Hepatic stellate cell (primary cell): ENCODE results near the gene AGL.
A peak's percentile ranks its signal among the peaks of the same experiment; 100 is the strongest.
"Not testable (repeated sequence)": the region's sequence is repeated elsewhere in the genome, so short reads cannot be mapped to it uniquely, and the experiment has no call there.

Experiments used
- DNase-seq: peaks from one replicate; pipeline ENCODE4 v3.0.0; 2011; ENCODE audit warnings: low spot score

AGL gene

DNA sequence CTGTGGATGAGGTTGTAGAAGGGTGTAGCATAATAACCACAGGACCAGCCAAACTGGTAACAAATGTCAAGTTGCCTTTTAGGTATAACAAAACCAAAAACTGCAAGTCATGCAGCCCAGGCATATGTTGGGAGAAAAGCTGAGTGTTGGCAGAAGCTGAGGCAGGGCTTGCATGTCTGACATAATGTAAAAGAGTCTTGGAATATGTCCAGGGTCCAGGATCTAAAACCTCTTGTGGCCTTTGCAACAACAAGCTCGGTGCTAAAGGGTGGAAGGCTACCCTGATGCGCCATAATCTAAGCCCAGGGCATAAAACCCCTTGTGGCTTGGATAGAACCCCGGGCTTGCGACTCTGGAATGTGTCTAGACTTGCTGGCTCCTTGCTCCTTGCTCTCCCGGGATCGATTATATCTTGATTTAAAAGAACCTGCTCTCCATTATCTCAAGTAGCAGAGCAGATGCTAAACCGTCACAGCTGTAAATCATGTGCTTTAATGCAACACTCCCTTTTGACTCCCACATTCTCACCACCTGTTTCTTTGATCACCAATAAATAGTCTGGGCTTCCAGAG is 93.1 kb downstream of the AGL start:
- no peak for DNase-seq

DNA sequence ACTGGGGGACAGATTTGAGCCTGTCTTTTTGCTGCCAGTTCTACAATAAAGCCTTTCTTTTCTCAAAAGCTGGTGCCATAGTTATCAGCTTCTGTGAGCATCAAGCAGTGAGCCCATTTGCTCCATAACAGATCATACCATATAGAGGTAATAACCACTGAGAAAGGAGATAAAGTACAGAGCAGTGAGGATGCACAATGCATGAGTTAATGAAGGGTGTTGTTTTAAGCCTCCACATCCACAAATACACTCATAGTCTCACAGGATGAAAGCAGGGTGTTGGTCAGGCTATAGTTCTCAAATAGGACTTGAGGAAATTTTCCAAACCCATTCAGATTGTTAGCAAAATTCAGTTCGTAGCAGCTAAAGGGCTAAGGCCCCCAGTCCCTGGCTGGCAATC is 94.0 kb downstream of the AGL start:
- no peak for DNase-seq

DNA sequence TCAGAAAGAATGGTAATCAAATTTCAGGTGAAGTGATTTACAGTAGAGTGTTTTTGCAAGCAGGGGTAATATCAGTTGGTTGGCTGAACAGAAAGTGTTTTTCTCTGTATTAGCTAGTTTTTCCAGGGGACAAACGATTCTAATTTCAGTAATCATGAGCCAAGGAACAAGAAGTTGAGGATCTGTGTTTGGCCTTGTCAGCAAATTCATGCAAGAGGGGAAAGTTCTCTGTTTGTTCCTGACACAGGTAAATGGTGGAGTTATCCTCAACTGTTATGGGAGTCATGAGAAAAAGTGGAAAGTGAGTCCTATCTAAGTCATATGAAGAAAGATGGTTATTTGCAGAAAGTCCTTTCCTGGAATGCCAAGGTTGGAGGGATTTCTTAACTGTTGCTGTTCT is 95.0 kb downstream of the AGL start:
- no peak for DNase-seq

DNA sequence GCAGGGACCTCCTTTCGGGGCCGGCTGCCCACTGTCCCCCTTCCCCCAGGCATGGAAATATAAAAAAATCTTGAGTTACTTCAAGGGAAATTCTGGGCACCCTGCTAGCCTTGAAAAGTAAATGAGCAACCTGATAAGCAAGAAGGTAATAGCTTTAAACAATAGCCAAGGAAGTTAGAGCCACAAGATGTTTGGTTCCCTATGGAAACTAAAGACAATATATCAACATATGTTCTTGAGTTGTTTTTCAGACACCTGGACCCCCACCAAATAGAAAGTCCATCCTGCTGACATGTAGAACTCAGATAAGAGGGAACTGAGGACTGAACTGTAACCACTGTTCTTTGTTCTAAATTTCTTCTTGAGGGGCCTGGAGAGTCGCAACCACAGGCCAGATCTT is 100.3 kb downstream of the AGL start:
- DNase-seq, result no peak

DNA sequence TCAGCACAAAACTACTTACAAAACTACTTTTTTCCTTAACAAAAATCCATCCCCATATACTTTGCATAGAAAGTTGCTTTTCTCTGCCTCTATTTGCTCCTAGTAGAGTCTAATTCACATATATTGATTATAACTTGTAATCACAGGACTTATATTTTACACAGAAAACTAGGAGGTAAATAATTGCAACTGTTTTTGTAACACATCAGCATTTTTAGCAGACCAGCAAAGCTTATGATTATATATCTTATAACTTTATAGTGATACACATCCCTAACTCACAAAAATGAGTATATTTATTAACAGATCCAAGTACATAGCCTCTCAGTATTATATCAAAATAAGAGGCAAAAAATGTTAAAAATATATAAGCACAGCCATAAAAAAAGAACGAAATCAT is 102.4 kb downstream of the AGL start:
- no peak for DNase-seq

GRCh38 chr1:99955375-99955774 is 105.2 kb downstream of the AGL start:
- DNase-seq, result no peak

GRCh38 chr1:99956755-99957154 is 106.6 kb downstream of the AGL start:
- DNase-seq, result peak; percentile 13

DNA sequence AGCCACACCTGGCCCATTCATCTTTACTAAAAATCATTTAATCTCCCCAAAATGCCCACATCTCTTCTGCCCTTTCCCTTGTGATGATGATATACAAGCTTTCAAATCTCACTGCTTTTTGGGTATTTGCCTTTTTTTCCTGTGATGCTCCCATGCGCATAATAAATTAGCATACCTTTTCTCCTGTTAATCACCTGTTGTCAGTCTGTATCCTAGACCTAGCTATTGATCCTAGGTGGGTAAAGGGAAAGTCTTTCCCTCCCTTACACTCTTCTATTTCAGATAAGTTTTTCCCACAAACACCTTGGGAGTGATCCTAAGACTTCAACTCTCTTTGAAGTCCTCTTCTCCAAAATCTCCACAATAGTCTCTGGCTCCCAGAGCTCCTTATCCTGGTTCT is 107.7 kb downstream of the AGL start:
- no peak for DNase-seq

DNA sequence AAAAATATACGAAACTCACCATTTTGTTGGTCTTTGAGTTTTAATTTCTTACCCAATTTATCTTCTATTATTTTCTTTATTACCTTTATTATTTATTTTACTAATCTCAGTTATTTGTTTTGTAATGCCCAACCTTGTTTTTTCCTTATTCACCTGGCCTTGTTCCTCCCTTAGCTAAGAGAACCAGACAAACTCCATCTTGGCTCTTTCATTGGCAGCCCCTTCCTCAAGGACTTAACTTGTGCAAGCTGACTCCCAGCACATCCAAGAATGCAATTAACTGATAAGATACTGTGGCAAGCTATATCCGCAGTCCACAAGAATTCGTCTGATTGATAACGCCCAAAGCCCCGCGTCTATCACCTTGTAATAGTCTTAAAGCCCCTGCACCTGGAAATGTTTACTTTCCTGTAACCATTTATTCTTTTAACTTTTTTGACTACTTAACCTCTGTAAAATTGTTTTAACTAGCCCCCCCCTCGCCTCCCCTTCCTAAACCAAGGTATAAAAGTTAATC is 109.1 kb downstream of the AGL start:
- DNase-seq, result not testable (repeated sequence)

- not testable (repeated sequence) for DNase-seq
Observed at GRCh38 chr1:99960260-99960659, 110.1 kb downstream of the AGL start.

- peak; percentile 36 for DNase-seq
Observed at GRCh38 chr1:99963041-99963795, 113.1 kb downstream of the AGL start.

- DNase-seq, result no peak
Observed at GRCh38 chr1:99964806-99965205, 114.6 kb downstream of the AGL start.

DNA sequence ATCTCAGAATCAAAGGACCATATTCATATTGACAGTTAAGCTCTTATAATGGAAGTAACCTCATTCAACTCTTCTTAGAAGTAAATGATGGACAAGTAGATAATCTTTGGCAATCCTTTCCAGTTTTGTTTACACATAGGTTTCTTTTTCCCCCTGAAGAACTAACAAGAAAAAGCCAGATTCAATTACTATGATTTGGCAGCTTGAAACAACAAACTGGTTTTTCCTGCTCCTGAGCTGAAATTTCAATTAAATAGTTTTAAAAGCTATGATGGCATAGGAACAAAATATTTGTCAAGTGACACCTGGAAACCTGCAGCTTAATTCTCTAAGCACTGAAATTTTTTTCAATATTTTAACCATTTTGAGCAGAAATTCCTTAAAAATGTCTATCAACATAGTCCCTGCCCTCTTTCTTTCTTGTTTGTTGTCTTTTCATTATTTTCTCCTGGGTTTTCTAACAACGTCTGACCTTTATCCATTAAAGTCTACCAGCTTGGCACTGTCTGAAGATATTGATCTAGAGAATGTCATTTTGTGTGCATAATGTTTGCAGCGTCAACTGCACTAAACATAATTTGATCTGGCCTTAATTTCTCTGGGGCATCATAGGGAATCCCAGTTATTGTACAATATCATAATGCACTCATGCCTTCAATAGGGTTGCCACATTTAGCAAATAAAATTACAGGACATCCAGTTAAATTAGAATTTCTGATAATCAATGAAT is 115.7 kb downstream of the AGL start:
- DNase-seq, result no peak

DNA sequence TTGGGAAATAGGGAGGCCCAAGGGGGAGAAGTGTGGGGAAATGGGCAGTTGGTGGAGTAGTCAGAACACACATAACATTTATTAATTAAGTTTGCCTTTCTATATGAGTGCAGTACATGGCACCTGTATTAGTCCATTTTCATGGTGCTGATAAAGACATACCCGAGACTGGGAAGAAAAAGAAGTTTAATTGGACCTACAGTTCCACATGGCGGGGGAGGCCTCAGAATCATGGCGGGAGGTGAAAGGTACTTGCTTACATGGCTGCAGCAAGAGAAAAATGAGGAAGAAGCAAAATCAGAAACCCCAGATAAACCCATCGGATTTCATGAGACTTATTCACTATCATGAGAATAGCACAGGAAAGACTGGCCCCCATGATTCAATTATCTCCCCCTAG is 118.1 kb downstream of the AGL start:
- no peak for DNase-seq

DNA sequence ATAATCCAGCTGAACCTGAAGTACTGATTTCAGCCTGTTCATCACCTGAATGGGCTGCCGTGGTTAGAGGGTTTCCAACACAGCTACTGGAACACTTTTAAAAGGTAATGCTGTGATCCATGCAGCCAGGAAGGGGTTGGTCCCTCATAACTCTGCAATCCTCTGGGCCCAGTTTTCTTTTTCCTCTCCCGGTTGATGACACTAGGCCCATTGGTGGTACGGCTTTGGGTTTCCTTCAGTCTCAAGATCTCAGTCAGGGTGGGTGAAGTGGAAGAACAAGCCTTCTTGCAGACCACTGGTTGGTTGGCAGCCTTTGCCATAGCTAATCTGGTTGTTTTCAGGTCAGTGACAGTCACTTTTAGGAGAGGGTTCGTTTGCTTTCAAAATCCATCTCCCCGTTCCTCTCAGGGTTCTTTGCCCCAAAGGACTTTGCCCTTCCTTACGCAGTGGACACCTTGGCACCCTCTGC is 119.1 kb downstream of the AGL start:
- no peak for DNase-seq

GRCh38 chr1:99969729-99970621 is 119.8 kb downstream of the AGL start, which contains the start of gene SLC35A3:
SLC35A3 (plus strand) TSS chr1:99969996; CDS start chr1:99993555, 23,559 bp downstream.
- DNase-seq, result peak; percentile 83

GRCh38 chr1:99970713-99971255 is 120.6 kb downstream of the AGL start:
- DNase-seq, result peak; percentile 4

DNA sequence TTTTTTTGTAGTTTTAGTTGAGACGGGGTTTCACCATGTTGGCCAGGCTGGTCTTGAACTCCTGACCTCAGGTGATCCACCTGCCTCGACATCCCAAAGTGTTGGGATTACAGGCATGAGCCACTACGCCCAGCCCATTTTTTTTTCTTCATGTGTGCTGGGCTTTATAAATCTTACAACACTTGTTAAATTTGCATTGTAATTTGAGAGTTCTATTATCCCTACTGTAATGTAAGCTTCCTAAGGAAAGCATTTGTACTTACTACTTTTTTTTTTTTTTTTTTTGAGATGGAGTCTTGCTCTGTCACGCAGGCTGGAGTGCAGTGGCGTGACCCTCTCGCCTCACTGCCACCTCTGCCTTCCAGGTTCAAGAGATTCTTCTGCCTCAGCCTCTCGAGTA is 121.9 kb downstream of the AGL start:
- not testable (repeated sequence) for DNase-seq
